PC-3 (cell line): ENCODE measurements around the gene ASTN2.

ENCODE experiments used
- CTCF ChIP-seq: fragments of 300-600 bp; sonication (generic); conservative IDR thresholded peaks from 2 replicates; pipeline ENCODE4 v1.5.1; 2017; ENCODE audit warnings: antibody characterized with exemption, low read depth, mild to moderate bottlenecking, low read length
- EZH2 ChIP-seq: fragments of 300-600 bp; sonication (generic); IDR thresholded peaks from one replicate; pipeline ENCODE4 v1.6.1; 2017; ENCODE audit warnings: antibody characterized with exemption, mild to moderate bottlenecking, low read length; ENCODE audit not compliant: unreplicated experiment
- EZH2phosphoT487 ChIP-seq: fragments of 300-600 bp; sonication (generic); IDR thresholded peaks from 2 replicates; pipeline ENCODE4 v1.6.1; 2018; ENCODE audit warnings: mild to moderate bottlenecking, antibody characterized with exemption, low read length, borderline replicate concordance

- TF ChIP-seq CTCF (no peak), EZH2 (no peak), EZH2phosphoT487 (no peak)
Measured at GRCh38 chr9:116693233-116693731, 721.6 kb downstream of the ASTN2 start.
